Measurements from ENCODE around the gene ZNF469.
"Not testable (repeated sequence)": the region's sequence is repeated elsewhere in the genome, so short reads cannot be mapped to it uniquely, and the experiment has no call there.

ZNF469 gene

DNA sequence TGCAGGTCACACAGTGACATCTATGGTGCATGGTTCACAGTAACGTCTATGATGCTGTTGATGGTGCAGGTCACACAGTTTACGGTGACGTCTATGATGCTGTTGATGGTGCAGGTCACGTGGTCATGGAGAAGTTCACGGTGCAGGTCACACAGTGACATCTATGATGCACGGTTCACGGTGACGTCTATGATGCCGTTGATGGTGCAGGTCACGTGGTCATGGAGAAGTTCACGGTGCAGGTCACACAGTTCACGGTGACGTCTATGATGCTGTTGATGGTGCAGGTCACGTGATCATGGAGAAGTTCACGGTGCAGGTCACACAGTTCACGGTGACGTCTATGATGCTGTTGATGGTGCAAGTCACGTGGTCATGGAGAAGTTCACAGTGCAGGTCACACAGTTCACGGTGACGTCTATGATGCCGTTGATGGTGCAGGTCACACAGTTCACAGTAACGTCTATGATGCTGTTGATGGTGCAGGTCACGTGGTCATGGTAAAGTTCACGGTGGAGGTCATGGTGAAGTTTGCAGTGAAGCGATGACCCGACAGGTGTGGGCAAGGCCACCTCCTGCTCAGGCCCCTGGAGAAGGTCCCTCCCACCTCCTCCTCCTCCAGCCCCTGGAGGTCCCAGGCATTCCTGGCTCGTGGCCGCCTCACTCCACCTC is 27.7 kb downstream of the ZNF469 start:
- DNase-seq (ENCODE audit: low read depth): not testable (repeated sequence)

DNA sequence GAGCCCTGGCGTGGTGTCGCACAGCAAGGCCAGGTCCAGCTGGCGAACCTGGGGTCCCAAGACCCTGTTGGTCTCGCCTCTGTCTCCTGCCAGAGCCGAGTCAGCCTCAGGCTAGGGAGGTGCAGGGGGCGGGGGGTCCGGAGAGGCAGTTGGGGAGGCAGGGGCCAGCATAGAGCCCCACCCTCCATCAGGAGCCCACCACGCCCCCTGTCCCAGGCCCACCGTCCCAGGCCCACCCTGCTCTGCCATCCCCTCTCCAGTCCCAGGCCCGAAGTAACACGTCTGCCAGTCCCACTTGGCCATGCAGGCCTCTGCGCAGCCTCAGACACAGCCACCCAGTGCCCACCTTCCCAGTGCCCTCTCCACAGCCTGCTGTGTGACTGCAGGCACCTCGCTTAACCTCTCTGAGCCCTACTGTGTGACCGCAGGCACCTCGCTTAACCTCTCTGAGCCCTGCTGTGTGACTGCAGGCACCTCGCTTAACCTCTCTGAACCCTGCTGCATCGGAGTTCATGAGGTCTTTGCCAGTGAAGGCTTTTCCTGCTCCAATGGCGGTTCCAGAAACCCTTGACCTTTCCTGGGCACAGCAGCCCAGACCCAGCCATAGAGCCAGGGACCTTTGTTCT is 29.3 kb downstream of the ZNF469 start:
- DNase-seq (ENCODE audit: low read depth): no peak

DNA sequence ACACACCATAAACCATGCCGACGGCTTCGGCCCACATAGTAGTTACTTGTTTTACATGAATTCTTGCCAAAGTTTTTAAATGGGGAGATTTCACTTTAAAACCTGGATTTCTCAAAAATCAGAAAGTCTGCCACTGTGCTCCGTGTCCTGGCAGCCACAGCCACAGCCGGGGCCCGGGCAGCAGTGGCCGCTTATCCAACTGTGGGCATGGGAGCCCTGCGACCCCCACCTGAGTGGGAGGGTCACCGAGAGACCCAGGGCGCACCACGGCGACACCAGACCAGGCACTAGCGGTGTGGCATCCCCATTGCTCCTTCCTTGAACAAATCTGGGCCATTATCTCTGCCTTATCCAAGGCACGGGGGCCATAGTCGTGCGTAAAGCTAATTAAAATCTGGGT is 30.0 kb downstream of the ZNF469 start:
- DNase-seq (ENCODE audit: low read depth): no peak

DNA sequence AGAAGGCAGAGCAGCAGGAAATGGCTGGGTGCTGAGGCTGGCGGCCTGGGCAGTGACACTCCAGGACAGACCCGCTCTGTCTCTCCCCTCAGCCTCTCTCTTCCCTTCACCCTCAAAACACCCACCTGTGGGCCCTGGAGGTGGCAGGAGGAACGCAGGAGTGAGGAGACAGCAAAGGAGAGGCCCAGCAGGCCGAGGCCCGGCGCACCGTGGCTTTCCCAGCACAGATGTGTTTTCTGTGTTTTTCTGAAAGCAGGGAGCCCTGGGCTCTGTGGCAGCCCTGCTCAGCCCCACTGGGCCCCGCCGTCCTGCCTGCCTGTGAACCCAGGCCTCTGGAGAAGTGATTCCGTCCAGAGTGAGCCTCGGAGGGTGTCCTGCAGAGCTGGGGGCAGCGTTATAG is 30.5 kb downstream of the ZNF469 start:
- no peak for DNase-seq (ENCODE audit: low read depth)

DNA sequence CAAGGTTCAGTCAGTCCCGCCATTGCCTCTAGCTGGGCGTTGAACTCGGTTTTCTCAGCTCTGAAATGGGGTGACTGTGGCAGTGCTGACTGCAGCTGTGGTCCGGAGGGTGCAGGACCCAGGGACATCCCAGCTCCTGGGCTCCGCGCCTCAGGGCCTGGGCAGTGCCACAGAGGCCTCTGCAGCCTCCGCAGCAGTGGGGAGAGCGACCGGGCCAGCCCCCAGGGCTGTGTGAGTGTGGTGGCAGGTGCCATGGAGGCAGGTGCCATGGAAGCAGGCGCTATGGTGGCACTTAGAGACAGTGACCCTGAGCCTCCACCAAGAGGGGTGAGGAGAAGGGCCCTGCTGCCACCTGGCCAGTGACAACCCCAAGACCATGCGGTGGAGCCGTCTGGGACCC is 30.9 kb downstream of the ZNF469 start:
- DNase-seq (ENCODE audit: low read depth): no peak

DNA sequence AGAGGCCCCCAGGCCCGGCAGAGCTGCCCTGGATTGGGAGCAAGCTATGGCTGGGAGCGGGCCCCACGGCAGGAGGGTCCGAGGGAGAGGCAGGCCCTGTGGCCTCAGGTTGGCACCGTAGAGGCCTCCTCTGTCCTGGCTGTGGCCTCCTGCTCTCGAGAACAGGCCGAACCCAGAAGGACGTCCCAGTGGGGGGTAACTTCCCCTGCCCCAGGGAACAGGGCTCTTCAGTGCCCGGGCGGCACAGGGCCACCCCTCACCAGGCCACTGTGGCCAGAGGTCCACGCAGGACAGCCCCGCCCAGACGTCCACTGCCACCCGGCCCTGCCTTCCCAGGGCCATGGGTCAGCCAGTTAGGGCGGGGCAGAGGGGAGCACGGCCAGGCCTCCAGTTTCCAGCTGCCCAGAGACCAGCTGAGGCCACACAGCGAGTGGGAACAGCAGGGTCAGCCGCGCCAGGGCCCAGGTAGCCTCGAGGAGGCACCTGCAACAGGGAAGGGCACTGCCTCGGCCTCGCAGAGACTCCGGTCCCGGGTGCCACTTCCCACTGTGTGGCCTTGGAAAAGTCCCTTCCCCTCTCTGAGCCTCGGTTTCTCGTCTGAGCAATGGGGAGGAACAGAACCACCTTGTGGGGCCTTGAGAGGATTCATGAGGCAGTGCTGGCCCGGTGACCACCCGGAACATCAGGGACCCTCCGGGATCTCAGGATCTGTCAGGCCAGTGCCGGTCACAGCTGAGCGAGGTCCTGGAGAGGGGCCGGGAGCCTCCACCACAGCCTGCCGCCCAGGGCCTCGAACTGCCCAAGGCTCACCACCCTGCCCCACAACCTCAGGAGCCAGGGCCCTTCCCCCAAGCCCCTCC is 32.0 kb downstream of the ZNF469 start:
- DNase-seq (ENCODE audit: low read depth): no peak

DNA sequence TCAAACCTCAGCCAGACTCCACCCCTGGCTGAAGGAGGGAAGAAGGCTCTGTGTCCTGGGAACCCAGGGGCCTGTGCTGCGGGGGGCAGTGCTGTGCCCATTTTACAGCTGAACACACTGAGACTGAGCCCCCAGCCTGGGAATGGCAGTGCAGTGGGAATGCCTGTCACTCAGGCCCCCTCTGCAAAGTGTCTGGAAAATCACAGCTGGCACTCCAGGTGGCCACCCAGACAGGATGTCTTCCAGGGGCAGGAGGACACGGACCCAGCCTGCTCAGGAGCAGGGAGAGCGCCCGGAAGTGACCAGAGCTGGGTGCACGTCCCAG is 32.6 kb downstream of the ZNF469 start:
- no peak for DNase-seq (ENCODE audit: low read depth)

DNA sequence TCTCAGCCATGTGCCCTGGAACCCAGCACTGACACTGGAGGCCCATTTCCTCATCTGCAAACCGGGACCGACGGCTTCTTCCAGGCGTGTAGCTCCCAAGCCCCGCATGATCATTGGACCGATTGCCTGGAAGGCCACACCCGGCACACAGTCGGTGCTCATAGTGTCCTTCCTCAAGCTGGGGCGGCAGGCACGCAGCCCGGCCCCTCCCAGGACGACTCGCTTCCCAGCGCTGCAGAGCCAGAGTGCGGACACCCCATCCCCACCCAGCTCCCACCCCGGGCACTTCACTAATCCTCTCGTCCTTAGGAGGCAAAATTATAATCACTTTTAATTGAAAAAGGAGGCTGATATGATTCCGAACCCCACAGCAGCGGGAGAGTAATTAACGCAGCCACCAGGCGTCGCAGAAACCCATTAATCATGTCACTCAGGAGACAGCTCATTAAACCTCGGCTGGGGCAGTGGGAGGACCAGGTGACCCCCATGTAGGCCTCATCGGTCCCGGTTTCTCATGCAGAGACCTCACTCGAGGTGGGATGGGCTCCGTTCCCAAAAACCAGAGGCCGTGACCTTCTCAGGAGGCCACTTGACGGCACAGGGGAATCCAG is 33.1 kb downstream of the ZNF469 start:
- no peak for DNase-seq (ENCODE audit: low read depth)

DNA sequence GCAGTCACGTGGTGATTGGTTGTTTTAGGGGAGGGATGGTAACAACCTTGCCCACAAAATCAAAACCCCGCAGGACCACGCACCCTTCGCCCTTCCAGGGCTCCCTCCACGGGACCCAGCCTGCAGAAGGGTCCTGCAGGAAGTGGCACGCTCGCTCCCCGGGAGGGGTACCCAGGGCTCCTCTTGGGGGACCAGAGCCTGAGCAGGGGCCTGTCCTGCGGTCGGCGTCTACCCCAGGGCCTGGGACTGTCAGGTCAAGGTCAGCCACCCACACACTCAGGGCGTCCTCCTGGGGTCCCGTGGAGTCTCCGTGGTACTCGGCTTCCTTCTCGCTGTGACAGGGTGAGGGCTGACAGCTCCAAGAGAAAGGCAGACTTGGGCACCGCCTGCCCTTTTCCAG is 33.9 kb downstream of the ZNF469 start:
- DNase-seq (ENCODE audit: low read depth): no peak

DNA sequence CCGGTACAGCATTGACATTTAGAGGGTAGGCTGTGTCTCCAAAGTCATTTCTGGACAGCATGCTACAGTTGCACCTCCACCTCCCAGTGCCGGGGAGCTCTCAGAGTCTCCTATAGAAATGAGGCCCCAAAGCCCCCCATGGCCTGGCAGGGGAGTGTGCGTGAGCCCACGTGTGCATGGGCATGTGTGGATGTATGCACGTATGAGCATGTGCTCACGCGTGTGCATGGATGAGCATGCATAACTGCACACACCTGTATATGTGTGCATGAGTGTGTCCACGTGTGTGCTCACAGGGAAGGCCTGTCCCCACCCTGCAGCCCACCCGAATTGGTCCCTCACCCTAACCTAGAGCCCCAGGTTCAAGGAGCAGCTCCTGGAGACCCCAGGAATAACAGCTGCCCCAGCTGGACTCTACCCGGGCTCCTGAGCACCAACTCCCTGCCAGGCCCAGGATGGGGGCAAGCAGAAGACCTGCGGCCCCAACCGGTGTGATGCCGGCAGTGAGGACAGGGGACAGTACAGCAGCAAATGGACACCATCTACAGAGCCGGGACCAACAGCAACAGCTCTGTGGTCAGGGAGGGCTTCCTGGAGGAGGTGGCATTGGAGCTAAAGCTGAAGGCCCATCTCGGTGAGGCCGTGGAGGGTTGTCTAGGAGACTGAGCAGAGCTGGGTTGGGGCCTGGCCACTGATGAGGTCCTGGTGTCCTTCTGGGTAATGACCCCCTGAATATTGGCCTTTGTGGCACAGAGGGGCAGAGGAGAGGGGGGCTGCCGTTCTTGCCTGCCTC is 35.1 kb downstream of the ZNF469 start:
- no peak for DNase-seq (ENCODE audit: low read depth)

DNA sequence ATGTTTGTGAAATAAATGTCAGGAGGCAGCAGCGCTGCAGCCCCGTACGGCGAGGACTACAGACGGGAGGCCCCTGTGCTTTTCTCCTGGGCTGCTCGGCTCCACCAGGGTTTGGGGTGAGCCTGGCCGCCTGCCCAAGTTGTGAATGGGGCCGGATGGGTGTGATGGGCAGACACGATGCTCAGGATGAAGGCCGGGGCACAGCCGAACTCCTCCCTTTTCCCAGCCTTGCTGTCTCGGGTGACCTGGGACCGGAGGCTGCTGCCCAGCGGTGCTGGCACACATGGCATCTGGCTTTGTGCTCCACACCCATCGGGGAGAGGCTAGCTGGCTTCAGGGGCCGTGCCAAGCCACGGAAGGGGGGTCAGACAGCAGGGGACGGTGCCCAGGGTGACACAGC is 36.1 kb downstream of the ZNF469 start:
- no peak for DNase-seq (ENCODE audit: low read depth)

DNA sequence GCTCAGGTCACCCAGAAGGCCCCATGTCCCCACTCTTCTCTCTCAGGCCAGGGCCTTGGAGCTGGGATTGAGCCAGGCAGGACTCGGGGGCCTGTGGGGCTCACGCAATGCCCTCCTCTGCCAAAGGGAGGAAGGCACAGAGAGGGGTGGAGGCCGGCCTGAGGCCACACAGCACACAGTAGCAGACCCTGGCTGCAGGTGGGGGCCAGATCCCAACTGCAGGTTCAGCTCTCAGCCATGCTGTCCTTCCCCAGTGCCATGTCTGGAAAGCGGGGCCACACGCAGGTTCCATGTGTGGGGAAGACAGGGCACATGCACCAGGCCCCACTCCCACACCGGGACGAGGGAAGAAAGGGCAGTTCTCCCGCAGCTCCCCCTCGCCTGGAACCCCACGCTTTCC is 37.0 kb downstream of the ZNF469 start:
- no peak for DNase-seq (ENCODE audit: low read depth)

DNA sequence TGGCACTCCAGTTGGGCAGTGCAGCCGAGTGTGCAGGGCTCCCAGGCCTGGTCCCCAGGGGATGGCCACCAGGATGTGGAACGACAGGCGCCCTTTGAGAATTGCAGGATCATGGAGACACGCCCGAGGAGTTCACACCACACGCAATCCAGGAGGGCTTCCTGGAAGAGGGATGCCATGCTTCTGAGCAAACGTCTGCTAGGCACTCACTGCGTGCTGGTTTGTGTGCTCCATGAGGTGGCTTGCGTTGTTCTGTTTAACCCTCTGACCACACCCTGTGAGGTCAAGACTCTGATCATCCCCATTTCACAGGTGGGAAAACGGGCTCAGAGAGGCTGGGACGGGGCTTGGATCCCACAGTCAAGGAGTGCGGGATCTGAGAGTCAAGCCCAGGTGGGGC is 37.7 kb downstream of the ZNF469 start:
- no peak for DNase-seq (ENCODE audit: low read depth)

DNA sequence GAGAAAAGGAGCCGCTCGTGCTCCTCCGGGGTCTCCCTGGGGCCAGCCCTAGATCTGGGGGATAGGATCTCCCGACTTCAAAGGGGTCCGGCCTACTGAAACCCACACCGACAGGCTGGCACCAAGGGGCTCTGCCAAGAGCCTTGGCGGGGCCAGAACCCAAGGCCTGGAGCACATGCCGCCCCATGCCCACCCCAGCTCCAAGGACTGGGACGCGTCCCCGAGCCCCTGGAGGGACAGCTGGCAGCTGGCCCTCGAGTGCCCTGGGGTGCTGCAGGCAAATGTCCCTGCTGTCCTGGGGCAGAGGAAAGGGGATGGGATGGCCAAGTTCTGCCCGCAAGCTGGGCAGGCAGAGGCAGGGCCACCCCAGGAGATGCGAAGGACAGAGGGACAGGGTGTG is 38.5 kb downstream of the ZNF469 start:
- no peak for DNase-seq (ENCODE audit: low read depth)

DNA sequence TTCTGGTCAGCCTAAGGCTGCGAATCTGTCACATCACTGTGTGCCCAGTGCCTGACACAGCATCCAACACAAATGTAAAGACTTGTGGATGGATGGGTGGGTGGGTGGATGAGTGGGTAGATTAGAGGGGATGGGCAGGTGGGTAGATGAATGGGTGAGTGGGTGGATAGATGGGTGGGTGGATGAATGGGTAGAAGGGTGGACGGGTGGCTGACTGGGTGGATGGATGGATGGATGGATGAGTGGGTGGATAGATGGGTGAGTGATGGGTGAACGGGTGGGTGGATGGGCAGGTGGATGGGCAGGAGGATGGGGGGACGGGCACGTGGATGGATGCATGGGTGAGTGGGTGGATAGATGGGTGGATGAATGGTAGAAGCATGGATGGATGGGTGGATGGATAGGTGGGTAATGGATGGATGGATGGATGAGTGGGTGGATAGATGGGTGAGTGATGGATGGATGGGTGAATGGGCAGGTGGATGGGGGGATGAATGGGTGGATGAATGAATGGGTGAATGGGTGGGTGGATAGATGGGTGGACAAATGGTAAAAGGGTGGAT is 39.2 kb downstream of the ZNF469 start:
- no peak for DNase-seq (ENCODE audit: low read depth)

DNA sequence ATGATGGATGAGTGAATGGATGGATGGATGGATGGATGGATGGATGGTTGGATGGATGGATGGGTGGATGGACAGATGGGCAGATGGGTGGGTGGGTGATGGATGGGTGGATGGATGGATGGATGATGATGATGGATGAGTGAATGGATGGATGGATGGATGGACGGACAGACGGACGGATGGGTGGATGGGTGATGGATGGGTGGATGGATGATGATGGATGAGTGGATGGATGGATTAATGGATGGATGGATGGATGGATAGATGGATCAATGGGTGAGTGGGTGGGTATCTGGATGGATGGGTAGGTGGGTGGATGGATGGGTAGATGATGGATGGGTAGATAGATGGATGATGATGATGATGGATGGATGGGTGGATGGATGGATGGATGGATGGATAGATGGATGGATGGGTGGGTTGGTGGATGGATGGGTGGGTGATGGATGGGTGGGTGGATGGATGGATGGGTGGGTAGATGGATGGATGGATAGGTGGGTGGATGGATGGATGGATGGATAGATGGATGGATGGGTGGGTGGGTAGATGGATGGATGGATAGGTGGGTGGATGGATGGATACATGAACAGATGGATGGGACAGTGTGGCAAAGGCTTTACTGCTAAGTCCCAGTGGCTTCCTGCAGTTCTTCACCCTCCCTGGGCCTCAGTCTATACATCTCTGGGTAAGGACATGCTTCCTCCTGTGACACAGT is 40.1 kb downstream of the ZNF469 start:
- DNase-seq (ENCODE audit: low read depth): no peak

DNA sequence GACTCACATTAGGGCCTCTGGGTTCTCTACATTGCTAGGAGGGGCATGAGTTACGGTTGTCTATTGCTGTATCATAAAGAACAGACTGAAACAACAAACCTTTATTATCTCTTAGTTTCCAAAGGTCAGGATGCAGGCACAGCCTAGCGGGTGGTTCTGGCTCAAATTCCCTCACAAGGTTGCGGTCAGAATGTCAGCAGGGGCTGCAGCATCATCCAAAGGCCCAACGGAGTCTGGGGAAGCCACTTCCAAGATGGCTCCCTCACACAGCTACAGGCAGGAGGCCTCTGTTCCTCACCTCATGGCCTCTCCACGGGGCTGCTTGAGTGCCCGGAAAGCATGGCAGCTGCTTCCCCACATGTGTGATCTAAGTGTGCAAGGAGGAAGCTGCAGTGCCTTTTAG is 40.7 kb downstream of the ZNF469 start:
- no peak for DNase-seq (ENCODE audit: low read depth)

DNA sequence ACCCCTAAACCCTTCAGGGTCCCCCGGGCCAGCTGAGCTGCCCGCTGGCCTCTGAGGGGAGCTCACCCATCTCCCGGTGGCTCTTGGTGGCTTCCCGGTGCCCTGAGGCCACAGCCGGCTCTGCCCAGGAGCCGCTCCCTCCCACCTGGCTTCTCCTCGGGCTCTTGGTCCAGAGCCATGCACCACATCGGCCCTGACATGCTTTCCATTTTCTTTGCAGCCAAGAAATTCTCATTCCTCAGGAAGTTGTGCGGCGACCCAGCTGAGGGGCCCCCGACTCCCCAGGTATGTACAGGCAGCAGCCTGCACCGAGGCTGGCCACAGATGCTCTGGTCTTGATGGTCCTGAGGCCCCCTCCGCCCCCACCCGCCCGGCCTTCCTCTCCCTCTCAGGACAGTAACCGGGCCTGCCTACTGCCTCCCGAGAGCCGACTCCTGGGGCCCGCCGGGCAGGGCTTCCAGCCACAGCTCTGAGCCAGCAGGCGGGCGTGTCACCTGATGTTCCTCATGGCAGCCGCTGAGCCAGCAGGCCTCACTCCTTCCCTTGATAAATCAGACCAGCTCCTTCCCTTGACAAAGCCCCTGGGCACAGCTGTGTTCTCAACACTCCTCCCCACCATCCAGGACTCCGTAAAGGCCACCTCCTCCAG is 42.0 kb downstream of the ZNF469 start:
- DNase-seq (ENCODE audit: low read depth): no peak

DNA sequence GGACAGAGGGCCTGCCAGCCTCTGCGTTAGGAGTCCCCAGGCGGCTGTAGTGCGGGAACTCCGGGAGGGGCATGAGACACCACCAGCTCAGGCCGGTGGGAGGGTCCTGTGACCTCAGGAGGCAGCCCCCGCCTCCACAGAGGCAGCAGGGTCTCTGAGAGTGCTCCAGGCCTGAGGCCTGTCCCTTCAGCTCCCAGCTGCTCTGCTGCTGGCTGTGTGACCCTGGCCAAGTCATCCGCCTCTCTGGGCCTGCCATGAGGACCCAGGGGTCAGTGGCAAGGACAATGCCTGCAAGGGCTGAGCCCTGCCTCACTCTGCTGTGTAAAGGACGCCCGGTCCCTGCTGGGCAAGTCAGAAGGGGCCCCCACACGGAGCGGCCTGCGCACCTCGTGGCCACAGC is 43.3 kb downstream of the ZNF469 start:
- DNase-seq (ENCODE audit: low read depth): no peak

DNA sequence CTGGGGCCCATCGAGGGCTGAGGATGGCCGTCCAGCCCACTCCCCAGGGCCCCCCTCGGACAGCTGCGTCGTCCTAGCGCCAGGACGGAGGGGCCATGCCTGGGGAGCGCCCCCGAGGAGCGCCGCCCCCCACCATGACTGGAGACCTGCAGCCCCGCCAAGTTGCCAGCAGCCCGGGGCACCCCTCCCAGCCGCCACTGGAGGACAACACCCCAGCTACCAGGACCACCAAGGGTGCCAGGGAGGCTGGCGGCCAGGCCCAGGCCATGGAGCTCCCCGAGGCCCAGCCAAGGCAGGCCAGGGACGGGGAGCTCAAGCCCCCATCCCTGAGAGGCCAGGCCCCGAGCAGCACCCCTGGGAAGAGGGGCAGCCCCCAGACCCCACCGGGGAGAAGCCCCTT is 44.6 kb downstream of the ZNF469 start:
- DNase-seq (ENCODE audit: low read depth): no peak

DNA sequence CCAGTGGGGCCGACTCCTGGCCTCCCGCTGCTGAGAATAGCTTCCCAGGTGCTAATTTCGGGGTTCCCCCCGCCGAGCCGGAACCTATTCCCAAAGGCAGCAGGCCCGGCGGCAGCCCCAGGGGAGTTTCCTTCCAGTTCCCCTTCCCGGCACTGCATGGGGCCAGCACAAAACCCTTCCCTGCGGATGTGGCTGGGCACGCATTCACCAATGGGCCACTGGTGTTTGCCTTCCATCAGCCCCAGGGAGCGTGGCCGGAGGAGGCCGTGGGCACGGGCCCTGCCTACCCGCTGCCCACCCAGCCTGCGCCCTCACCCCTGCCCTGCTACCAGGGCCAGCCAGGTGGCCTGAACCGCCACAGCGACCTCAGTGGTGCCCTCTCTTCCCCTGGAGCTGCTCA is 45.4 kb downstream of the ZNF469 start:
- no peak for DNase-seq (ENCODE audit: low read depth)

Measured in stimulated activated CD8-positive, alpha-beta memory T cell treated with anti-CD3 and anti-CD28 coated beads, Interleukin-15, amount 100 ng/mL, for 24 hours (primary cell).